UCSD-AML1 (cell line): ENCODE measurements around the gene SLC35E4.
A peak's percentile ranks its signal among the peaks of the same experiment; 100 is the strongest.
"Not testable (repeated sequence)": the region's sequence is repeated elsewhere in the genome, so short reads cannot be mapped to it uniquely, and the experiment has no call there.

Experiments used
- DNase-seq: peaks from one replicate; lab custom pipeline; 2025; ENCODE audit not compliant: unreplicated experiment; lab: John Stamatoyannopoulos, UW

The SLC35E4 gene

DNA sequence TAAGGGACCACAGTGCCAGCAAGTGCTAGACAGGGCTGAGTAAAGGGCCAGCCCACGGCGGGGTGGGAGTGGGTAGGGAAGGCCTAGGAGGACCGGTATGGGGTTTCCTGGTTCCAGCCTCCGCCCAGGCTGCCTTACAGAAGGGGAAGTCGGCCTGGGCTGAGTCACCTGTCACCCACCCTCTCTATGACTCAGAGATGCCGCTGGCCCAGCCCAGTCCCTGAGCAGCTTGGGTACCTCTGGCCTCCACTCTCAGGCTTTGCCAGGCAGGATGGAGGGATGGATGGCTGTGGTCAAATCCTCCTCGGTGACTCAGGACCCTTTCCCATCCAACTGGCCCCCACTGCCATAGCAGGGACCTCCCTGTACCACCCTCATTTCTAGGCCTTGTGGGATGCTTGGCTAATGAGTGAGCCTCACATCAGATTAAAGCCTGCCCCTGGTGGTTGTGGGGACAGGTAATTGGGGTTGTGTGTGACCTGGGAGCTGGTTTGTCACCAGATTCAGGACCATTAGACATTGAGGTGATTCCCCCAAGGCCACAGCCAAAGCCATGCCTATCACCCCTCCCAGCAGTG lies 13.9 kb downstream of the SLC35E4 start:
- DNase-seq, result peak; percentile 79

DNA sequence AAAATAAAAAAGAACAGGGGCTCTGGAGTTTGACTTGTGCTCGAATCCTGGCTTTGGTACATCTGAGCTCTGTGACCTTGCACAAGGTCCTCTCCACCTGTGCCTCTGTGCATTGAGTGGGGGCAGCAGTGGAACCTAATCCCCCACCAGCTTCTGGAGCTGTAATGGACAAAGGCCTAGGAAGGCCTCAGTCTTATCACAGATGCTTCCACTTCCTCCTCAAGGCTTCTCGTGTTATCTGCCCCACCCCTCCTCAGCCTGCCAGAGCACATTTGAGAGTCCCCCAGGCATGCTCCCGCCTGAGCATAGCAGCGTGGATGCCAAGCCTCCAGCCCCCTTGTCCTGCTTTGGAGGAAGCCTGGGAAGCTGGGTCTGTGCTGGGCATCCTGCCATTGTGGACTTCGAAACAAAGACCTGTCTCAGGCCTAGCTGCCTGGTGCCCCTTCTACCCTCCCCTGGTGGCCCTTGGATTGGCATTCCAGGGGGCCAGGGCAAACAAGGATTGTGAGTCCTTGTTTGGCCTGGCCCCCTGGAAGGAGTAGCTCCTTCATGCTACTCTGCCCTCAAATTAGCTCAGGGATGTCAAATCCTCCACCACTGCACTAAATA lies 15.0 kb downstream of the SLC35E4 start:
- no peak for DNase-seq

DNA sequence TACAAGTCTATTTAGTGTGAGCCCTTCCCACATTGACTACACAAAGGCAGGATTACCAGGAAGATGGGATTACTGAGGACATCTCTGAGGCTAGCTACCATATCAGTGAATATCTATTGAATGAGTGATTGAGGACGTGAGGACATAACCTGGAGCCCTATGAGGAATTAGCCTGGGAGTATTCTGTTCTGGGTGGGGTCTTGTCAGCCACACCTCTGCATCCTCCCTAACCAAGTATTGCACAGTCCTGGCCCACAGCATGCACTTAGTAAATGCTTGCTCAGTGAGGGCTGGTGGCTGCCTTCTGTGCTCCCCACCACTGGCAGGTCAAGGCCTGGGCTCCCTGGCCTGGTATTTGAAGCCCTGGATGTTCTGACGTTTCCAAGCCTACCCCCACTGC lies 17.3 kb downstream of the SLC35E4 start:
- no peak for DNase-seq

DNA sequence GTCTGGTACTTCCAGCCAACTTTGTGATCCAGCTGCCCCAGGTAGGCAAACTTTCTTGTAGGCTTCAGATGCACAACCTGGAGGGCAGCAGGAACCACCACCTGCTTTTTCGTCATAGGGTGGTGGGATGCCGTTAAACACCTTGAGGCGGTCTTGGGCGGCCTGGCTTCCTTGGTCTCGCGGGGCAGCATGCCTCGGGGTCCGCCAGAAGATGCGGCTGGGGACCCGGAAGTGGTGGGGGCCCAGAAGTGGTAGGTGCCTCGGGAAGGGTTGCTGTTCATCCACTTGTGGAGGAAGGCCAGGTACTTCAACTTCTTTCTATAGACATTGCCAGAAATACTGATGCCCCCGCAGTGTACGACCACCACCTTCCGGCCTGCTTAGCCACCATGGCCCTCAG lies 18.8 kb downstream of the SLC35E4 start:
- DNase-seq, result no peak

DNA sequence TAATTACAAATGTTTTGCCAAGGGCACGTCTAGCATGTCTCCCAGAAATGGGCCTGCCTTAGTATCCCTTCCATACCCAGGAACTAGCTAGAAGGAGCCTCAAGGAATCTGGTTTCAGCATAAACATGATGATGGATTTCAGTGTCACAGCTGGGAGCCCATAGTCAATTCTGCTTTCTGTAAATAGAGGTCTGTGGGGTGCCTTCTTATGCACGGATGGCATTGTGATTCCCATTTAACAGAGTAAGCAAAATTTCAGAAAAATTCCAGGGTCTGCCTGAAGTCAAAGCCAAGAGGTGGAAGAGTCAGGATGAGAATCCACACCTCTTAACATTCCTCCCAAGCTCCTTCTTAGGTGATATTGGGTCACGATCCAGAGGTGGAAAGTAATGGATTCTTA lies 20.0 kb downstream of the SLC35E4 start:
- DNase-seq, result no peak

DNA sequence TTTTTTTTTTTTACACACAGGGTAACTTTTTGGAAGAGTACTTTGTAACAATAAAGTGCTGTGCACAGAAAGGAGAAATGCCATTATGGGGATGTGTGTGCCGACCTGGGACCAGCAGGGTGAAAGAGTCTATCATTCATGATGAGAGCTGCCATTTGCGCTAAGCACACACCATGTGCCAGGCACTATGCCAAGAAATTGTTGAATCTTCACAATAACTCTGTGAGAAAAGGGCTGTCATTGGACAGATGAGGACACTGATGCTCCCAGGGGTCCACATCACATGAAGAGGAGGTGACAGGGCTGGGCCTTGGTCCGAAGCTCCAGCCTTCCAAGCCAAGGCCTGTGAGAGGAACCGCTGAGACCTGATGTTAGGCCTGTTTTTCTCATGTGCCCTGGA lies 26.5 kb downstream of the SLC35E4 start:
- DNase-seq, result no peak

DNA sequence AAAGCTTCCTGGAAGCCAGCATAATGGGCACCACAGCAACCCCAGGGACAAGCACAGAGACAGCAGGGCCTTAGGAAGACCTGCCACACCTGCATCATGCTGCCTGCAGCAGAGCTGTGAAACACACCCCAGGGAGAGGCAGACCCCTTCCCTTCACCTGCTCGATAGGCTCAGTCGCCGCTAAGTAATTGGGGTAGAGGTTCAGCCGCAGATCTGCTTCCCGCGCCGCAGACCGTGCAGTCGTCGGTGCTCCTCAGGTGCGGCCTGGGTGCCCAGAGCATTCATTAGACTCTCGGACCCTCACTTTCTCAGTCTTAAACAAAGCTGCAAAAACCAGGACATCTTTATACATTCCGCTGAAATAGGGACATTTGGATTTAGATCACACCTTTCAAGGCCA lies 29.2 kb downstream of the SLC35E4 start:
- DNase-seq, result no peak

DNA sequence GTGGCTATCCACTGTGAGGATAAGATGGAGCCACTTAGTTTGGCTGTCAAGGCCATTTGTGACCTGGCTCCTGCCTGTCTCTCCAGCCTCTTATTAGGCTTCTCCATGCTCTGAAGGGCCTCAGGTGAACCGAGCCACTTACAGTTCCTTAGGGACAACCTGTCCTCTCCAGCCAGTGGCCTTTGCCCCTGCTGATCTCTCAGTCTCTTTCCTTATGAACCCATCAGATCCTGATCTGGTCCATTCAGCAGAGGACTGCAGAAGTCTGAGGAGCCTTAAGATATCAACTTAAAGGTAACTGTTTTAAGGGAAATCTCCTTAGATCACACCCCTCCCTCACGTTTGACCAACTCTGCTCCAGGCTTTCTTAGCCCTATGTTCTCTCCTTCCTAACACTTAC lies 29.7 kb downstream of the SLC35E4 start:
- no peak for DNase-seq

DNA sequence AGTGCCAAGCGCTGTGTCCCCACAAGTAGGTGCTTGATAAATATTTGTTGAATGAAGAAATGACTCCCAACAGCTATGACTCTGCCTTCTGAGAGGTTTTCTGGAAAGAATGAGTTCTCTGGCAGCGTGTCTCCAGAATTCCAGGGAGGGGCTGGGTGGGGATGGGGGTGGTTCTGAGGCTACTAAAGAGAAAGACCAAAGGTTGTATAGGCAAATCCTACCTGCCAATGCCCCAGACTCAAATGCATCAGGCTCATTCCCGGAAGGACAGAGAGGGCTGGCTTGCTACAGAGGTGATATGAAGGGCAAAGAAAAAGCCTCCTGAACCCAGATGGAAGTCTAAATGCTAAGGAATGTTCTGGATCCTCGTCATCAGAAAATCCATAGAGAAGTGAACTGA lies 30.2 kb downstream of the SLC35E4 start:
- DNase-seq, result no peak

DNA sequence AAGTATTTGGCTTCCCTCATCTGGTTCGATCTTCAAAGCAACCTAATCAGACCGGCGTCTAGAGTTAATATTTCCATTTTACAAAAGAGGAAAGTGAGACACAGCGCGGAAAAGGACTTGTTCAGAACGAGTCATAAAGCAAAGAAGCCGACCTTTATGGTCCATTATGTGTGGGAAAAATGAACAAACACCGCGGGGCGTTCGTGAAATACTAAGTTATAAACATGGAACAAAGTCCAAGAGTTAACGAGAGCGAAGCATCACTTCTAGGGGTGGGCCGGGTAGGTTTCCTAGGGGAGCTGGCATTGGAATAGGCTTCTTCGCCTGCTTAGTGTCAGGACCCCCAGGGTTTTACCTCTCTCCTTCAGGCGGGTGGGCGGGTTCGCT lies 31.5 kb downstream of the SLC35E4 start:
- DNase-seq, result no peak

DNA sequence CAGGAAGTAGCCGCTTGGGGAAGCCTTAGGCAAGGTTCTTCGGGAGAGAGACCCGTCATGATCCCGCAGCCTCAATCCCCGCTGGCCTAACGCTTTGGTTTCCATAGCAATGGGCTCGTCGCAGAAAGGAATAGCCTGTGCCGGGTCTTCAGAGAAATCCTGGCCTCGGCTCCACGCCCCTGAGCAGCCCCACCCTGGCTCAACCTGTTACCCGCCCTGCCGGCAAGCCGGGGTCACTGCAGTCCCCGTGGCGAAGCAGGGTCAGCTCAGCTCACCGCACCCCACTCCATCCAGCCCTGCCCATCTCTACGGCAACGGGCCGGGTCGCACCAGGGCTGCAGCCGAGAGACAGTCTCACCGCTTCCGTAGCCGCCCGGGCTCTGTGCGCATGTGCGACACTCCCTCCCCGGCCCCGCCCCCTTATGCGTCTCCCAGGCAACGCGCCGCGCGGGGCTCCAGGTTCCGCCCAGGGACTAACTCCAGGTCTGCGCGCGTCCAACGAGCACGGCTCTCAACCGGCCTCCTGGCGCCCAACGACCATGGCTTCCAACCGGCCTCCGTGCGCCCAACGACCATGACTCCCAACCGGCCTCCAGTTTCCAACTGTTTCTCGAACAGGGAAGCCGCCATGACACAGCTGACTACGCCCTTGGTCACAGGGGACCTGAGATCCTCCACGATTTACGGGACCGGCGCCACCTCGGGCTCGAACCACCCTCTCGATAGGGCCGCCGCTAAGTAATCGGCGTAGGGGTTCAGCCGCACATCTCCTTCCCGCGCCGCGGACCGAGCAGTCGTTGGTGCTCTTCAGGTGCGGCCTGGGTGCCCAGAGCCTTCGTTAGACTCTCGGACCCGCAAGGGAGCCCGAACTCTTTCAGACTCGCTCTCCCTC lies 32.2 kb downstream of the SLC35E4 start, which contains the start of gene DUSP18:
TSS of gene DUSP18 (minus strand) at position 382 of the 892 bp plus-strand sequence. CDS start 3,872 bp downstream, outside the sequence.
- DNase-seq, result peak; percentile 91

DNA sequence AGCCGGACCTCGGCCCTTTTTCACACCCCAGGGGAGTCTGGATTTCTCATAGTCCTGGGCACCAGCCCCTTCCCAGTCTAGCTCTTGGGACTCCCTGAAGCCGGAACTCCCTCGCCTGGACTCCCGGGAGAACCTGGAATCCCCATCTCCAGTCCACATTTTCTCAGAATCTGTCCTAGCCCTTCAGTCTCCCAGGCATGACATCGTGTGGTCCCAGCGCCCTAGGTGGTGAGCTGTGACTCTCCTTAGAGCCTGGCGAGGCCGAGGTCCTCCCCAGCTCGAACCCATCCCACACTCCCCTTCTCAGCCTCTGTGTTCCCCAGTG lies 32.8 kb downstream of the SLC35E4 start:
- DNase-seq, result no peak

DNA sequence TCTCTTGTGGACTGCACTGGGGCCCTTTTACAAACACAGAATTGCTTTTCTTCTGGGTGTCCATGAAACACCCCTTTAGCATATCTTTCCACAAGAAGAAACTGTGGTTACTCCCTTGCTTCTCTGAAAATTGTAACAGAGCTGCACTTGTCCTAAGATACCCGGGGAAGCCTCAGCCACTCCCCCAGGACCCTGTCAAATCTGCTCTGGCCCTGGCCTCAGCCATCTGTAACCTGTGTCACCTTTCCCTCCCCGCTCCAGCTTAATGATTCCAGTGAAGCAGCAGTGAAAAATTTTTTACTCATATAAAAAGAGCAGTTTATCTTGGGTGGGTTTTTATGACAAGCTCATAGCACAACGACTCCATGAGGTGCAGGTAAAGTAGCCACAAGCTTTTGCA lies 35.5 kb downstream of the SLC35E4 start:
- DNase-seq, result no peak

DNA sequence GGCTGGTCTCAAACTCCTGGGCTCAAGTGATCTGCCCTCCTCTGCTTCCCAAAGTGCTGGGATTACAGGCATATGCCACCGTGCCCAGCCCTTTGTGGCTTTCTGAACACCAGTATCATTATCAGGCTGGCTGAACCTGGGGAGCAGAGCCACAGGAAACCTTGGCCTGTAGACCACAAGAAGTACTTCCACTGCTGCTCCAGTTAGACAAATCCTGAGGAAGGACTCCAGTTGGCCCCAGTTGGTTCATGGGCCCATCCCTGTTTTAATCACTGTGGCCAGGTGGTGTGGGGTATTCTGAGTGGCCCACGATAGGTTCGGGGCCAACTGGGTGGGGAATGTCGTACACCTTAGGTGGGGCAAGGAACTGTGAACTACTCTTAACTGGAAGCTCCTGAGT lies 37.6 kb downstream of the SLC35E4 start:
- DNase-seq, result no peak

DNA sequence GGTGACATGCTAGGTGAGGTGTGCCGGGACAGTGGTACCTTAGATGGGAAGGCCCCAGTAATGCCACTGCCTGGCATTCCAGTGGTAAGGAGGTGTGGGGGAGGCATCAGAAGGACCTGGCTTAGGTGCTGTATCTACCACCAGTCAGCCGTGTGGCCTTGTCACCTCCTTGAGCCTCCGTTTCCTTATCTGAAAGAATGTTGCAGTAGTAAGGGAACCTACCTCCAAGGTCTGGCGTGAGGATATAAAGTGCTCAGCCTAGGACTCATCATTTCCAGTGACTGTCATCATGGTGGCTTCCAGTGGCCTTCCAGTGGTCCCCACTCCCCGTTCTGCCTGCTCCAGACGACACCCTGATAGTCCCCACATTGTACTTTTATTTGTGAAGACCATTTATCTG lies 38.9 kb downstream of the SLC35E4 start:
- DNase-seq, result no peak

DNA sequence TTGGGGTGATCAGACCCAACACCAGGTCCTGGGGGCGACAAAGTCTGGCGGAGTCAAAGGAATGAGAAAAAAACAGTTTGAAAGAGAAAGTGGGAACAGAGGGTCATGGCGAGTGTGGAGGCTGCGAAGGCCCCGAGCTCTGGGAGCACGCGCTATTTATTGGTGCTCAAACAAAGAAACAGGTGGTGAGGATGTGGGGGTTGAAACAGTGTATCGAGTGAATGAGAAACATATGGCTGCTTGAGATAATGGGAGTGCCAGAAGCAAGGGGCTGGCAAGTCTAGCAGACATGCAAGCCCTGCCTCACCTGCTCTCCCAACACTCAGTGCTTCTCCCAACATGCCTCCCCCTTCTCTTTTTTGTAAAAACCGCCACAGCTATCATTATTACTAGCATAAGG lies 39.9 kb downstream of the SLC35E4 start:
- no peak for DNase-seq

DNA sequence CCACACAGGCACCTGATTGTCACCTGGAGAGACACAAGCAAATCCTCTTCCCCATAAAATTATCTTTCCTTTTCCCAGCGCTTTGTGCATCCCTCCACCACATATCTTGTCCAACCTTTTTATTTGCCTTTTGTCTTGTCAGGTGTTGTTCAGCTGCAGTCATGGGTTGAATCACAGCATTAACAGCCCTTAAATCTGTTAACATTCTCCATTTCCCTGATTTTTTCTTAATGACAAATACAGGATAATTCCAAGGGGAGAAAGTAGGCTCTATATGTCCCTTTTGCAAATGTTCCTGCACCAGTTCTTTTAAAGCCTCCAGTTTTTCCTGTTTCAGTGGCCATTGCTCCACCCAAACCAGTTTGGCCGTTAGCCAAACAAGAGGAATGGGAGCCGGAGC lies 41.0 kb downstream of the SLC35E4 start:
- not testable (repeated sequence) for DNase-seq

DNA sequence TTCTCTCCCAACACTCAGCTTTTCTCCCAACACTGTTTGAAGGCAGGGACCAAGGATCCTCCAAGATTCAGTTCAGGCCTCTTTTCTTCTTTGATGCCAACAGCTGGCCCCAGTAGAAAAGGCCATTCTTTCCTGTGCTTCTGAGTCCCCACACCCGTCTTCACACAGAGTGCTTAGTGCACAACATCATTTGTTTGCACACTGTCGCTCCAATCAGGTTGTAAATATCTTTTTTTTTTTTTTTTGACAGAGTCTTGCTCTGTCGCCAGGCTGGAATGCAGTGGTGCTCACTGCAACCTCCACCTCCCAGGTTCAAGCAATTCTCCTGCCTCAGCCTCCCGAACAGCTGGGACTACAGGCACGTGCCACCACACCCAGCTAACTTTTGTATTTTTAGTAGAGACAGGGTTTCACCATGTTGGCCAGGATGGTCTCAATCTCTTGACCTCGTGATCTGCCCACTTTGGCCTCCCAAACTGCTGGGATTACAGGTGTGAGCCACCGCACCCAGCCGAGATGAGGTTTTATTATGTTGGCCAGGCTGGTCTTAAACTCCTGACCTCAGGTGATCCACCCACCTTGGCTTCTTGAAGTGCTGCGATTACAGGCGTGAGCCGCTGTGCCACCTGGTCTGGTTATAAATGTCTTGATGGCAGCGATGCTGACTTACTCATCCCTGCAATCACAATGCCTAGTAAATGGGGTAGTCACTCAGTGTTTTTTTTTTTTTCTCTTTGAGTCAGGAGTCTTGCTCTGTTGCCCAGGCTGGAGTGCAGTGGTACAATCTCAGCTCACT lies 44.5 kb downstream of the SLC35E4 start:
- DNase-seq, result not testable (repeated sequence)

DNA sequence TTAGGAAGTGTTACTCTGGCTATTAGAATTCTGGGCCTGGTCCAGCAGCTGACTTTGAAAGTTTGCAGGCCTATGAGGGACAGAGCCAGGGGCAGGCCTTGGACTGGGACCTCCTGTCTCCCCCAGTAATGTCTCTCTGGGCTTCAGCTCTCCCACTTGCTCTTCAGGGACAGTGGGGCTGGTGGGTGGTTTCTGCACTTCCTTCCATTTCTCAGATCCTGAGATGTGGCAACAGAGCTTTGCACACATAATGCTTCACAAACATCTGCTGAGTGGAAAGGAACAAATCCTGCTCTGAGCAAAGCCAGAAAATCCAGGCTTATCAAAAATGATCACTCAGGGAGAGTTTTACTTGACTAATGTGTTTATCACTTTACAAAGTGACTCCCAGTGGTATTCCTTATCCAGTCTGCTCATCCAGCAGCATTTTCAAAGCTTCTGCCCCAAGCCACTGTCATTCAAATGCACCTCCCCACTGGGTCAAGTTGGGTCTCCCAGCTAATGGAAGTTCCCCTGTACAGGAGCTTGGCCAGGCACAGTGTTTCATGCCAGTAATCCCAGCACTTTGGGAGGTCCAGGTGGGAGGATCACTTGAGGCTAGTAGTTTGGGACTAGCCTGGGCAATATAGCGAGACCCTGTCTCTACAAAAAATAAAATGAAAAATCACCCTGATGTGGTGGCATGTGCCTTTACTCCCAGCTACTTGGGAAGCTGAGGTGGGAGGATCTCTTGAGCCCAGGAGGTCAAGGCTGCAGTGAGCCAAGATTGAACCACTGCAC lies 45.6 kb downstream of the SLC35E4 start:
- DNase-seq, result no peak

DNA sequence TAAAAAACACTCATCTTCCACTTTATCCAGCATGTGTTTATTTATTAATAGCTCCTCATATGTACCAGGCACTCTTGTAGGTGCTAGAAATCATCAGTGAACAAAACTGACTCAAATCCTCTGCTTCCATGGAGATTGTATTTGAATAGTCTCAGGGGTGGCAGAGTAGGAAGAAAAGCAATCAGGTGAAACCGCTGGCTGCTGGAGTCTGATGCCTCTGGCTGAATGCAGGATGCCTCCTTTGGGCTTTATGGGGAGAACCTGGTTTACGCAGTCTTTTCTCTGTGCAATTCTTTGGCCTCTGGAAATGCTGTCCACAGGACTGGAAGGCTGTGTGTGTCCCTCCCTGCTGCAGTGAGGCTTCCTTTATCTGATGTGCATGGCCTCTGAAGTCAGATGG lies 46.2 kb downstream of the SLC35E4 start:
- DNase-seq, result no peak

DNA sequence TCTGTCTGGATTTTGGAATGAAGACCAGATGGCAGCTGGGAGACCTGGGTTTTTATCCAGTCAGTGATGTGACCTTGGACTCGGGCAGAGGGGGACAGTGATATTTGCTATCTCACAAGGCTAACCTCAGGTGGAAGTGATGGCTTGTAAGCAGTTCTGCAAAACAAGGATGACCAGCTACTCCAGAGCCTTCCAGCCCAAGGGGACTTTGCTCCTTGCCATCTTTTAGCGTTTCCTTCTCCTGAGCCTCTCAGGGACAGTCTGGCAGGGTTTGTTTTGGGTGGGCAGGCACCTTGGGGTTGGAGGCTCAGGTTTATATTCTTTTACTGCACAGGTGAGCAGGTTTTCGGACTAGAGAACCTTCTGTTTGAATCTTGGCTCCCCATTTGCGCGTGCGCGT lies 49.6 kb downstream of the SLC35E4 start:
- DNase-seq, result no peak
